ENCODE data around the gene OPN1MW2. TPM values are rescaled to one million over a fixed set of nuclear protein-coding genes. Genes with fewer than 3 reads are reported as not detected.
"Not testable (repeated sequence)": the region's sequence is repeated elsewhere in the genome, so short reads cannot be mapped to it uniquely, and the experiment has no call there.

OPN1MW2 gene
- total RNA-seq (2014; rRNA removed; shearing (Covaris generic)), result not detected in 2 replicates

DNA sequence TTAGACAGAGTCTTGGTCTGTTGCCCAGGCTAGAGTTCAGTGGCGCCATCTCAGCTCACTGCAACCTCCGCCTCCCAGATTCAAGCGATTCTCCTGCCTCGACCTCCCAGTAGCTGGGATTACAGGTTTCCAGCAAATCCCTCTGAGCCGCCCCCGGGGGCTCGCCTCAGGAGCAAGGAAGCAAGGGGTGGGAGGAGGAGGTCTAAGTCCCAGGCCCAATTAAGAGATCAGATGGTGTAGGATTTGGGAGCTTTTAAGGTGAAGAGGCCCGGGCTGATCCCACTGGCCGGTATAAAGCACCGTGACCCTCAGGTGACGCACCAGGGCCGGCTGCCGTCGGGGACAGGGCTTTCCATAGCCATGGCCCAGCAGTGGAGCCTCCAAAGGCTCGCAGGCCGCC lies at the start of gene OPN1MW2:
Gene OPN1MW2 (plus strand): TSS at position 301 of the 400 bp plus-strand sequence. CDS start 60 bp downstream, at position 361.
- not testable (repeated sequence) for H3K36me3 ChIP-seq (replicated peaks; ENCODE audit: control insufficient read depth, insufficient read depth, low read length); H3K4me3 ChIP-seq (ENCODE audit: insufficient read depth, low read depth, low read length); H3K27me3 ChIP-seq (ENCODE audit: control insufficient read depth, insufficient read depth, low read length); DNase-seq

DNA sequence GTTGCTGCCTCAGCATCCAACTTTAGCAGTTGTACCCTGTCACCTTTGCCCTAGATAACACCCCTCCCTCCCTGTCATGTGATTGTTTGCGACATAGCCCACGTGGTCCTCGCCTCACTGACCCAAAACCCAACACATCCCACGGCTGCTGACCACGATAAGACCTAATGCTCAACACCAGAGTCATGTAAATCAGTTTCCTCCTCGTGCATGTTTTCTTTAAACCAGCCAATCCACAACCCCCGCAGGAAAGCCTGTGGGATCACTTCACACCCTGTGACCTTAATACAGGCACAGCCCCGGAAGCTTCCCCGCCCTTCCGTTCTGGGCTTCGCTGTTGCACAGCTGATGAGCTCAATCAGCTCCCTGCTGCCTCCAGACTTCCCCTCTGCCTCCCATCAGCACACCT lies 47.0 kb upstream of the OPN1MW2 start:
- not testable (repeated sequence) for DNase-seq; H3K27me3 ChIP-seq (ENCODE audit: control insufficient read depth, insufficient read depth, low read length); H3K36me3 ChIP-seq (replicated peaks; ENCODE audit: control insufficient read depth, insufficient read depth, low read length); H3K4me3 ChIP-seq (ENCODE audit: insufficient read depth, low read depth, low read length)

DNA sequence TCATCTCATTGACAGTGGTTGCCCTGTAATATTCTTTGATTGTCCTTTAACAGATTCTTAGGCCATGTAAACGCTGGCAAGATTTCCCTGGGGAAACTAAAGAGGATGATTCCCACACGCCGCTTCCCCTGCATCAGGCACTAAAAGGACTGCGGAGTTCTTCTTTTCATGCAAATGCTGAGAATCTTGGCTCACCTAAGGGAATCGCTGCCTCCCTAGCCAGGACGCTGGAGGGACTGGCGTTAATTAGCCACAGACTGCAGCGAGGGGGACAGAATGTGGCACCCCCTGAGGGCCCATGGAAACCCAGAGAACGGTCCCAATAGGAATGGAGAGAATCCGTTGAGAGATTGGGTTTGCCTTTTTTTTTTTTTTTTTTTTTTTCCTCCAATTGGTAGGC lies 45.2 kb upstream of the OPN1MW2 start:
- DNase-seq; H3K36me3 ChIP-seq (replicated peaks; ENCODE audit: control insufficient read depth, insufficient read depth, low read length); H3K4me3 ChIP-seq (ENCODE audit: insufficient read depth, low read depth, low read length); H3K27me3 ChIP-seq (ENCODE audit: control insufficient read depth, insufficient read depth, low read length): not testable (repeated sequence)

DNA sequence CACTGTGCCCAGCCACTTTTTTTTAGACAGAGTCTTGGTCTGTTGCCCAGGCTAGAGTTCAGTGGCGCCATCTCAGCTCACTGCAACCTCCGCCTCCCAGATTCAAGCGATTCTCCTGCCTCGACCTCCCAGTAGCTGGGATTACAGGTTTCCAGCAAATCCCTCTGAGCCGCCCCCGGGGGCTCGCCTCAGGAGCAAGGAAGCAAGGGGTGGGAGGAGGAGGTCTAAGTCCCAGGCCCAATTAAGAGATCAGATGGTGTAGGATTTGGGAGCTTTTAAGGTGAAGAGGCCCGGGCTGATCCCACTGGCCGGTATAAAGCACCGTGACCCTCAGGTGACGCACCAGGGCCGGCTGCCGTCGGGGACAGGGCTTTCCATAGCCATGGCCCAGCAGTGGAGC lies 37.3 kb upstream of the OPN1MW2 start, which contains the start of gene OPN1MW:
Gene OPN1MW (plus strand): TSS at position 301 of the 400 bp plus-strand sequence. CDS start 82 bp downstream, at position 383.
- not testable (repeated sequence) for H3K27me3 ChIP-seq (ENCODE audit: control insufficient read depth, insufficient read depth, low read length); H3K4me3 ChIP-seq (ENCODE audit: insufficient read depth, low read depth, low read length); H3K36me3 ChIP-seq (replicated peaks; ENCODE audit: control insufficient read depth, insufficient read depth, low read length); DNase-seq

DNA sequence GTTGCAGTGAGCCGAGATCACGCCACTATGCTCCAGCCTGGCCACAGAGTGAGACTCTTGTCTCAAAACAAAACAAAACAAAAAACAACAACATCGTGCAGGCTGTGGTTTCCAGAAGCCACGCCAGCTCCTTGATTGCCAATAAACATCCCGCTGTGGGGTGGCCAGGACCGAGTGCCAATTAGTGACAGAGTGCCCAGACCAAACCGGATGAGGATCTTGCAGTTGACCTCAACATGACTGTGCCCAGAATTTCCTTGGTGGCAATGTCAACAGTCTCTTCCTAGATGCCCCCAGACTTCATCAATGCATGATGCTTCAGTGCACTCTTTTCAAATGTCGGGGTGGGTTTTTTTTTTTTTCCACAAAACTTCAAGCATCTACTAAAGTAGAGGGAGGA lies 35.8 kb upstream of the OPN1MW2 start:
- DNase-seq; H3K36me3 ChIP-seq (replicated peaks; ENCODE audit: control insufficient read depth, insufficient read depth, low read length); H3K4me3 ChIP-seq (ENCODE audit: insufficient read depth, low read depth, low read length); H3K27me3 ChIP-seq (ENCODE audit: control insufficient read depth, insufficient read depth, low read length): not testable (repeated sequence)

DNA sequence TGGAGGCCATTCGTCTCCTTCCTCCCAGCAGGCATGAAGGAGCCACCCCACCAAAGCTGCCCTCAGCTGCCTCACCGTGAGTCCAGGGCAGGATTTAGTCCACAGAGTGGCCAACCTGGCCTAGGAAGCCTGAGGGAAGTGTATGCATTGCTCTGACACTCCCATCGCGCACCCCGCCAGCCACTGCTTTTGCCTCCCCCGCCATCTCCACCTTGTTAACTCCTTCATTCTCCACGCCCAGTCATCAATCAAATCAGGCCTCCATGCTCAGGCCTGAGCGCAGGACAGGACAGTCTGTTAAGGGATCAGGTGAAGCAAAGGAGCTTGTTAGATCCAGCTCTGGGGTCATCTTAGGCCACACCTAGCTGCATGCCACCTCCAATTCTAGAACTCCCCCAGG lies 26.7 kb upstream of the OPN1MW2 start:
- not testable (repeated sequence) for H3K36me3 ChIP-seq (replicated peaks; ENCODE audit: control insufficient read depth, insufficient read depth, low read length); H3K4me3 ChIP-seq (ENCODE audit: insufficient read depth, low read depth, low read length); H3K27me3 ChIP-seq (ENCODE audit: control insufficient read depth, insufficient read depth, low read length); DNase-seq

DNA sequence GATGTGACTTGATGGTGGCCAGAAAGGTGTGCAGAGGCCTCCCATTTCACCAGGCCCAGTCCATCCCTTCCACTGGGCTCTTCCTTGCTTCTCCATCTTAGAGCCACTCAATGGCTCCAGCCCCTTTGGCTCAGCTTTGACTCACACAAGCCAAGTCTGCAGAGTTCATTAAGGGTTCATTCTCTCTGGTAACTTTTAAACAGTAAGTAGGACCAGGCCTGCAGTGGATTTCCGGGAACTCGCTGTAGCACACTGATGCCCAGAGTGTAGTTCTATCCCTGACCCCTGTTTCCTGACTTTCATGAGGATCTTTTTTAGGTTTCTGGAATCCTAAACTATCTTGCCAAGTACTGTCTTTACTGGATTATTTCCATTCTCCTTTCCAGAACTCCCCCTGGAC lies 25.2 kb upstream of the OPN1MW2 start:
- not testable (repeated sequence) for H3K4me3 ChIP-seq (ENCODE audit: insufficient read depth, low read depth, low read length); DNase-seq; H3K27me3 ChIP-seq (ENCODE audit: control insufficient read depth, insufficient read depth, low read length); H3K36me3 ChIP-seq (replicated peaks; ENCODE audit: control insufficient read depth, insufficient read depth, low read length)

DNA sequence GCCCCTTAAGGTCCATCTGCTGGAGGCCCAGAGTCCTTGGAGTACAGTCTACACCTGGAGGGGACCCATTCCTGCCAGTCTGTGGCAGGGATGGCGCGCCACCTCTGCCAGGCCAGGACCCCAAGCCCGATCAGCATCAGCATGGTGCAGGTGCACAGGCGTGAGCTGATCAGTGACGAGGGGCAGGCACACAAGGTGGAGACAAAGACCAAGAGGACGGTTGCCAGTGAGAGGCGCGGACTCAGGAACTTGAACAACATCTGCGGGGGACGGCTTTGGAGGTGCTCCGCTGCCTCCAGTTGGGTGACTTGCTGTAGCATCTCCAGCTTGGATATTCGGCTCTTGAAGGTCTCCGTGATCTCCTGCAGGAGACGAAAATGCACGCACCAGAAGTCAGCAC lies 23.1 kb upstream of the OPN1MW2 start:
- not testable (repeated sequence) for H3K4me3 ChIP-seq (ENCODE audit: insufficient read depth, low read depth, low read length); H3K36me3 ChIP-seq (replicated peaks; ENCODE audit: control insufficient read depth, insufficient read depth, low read length); H3K27me3 ChIP-seq (ENCODE audit: control insufficient read depth, insufficient read depth, low read length); DNase-seq

DNA sequence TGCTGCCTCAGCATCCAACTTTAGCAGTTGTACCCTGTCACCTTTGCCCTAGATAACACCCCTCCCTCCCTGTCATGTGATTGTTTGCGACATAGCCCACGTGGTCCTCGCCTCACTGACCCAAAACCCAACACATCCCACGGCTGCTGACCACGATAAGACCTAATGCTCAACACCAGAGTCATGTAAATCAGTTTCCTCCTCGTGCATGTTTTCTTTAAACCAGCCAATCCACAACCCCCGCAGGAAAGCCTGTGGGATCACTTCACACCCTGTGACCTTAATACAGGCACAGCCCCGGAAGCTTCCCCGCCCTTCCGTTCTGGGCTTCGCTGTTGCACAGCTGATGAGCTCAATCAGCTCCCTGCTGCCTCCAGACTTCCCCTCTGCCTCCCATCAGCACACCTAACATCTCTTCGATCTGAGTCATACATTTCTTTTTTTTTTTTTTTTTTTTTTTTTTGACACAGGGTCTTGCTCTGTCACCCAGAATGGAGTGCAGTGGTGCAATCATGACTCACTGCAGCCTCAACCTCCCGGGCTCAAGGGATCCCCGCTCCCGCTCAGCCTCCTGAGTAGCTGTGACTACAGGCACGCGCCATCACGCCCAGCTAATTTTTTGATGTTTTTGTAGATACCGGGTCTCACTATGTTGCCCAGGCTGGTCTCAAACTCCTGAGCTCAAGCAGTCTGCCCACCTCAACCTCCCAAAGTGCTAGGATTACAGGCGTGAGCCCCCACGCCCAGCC lies 9.7 kb upstream of the OPN1MW2 start:
- H3K27me3 ChIP-seq (ENCODE audit: control insufficient read depth, insufficient read depth, low read length); H3K4me3 ChIP-seq (ENCODE audit: insufficient read depth, low read depth, low read length); DNase-seq; H3K36me3 ChIP-seq (replicated peaks; ENCODE audit: control insufficient read depth, insufficient read depth, low read length): not testable (repeated sequence)

DNA sequence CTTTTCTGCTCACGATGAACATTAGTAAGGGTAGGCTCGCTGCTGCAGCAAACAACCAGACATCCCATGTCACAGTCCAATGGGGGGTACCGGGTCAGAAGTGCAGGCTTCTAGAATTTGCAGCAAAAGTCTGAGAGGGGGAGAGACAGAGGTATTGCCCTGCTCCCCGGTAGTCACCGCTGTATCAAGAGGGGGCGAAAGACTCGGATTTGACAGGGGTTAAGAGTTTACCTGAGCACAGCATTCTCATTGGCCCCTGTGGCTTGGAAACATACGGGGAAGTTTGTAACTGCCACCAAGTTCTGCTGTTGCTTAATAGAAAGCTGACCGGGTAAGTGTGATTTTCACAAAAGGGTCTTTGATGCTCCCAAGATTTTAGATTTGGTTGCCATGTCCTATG lies 8.5 kb upstream of the OPN1MW2 start:
- not testable (repeated sequence) for DNase-seq

DNA sequence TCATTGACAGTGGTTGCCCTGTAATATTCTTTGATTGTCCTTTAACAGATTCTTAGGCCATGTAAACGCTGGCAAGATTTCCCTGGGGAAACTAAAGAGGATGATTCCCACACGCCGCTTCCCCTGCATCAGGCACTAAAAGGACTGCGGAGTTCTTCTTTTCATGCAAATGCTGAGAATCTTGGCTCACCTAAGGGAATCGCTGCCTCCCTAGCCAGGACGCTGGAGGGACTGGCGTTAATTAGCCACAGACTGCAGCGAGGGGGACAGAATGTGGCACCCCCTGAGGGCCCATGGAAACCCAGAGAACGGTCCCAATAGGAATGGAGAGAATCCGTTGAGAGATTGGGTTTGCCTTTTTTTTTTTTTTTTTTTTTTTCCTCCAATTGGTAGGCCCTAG lies 8.1 kb upstream of the OPN1MW2 start:
- not testable (repeated sequence) for H3K4me3 ChIP-seq (ENCODE audit: insufficient read depth, low read depth, low read length); DNase-seq; H3K36me3 ChIP-seq (replicated peaks; ENCODE audit: control insufficient read depth, insufficient read depth, low read length); H3K27me3 ChIP-seq (ENCODE audit: control insufficient read depth, insufficient read depth, low read length)

More for the DNA sequence above, 8.5 kb upstream of the OPN1MW2 start:
- H3K36me3 ChIP-seq (replicated peaks; ENCODE audit: control insufficient read depth, insufficient read depth, low read length); H3K4me3 ChIP-seq (ENCODE audit: insufficient read depth, low read depth, low read length); H3K27me3 ChIP-seq (ENCODE audit: control insufficient read depth, insufficient read depth, low read length): not testable (repeated sequence)

DNA sequence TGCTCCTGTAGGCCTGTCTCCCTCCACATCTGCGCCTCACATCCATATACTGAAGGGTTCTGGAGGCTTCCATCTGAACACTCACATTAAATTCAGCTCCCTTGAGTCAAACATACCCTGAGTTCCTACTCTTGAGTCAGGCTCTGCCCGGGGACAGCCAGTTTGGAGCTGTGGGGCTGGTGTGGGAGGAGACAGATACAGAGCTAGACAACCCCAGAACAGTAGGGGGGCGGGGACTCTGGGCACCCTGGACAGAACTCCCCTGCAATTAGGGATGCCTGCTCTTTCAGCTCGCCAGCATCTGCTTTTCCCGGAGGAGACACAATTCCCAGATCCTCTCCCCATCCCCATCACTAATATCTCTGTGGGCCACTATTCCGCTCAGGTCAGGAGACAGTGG lies 5.7 kb downstream of the OPN1MW2 start:
- not testable (repeated sequence) for H3K4me3 ChIP-seq (ENCODE audit: insufficient read depth, low read depth, low read length); H3K27me3 ChIP-seq (ENCODE audit: control insufficient read depth, insufficient read depth, low read length); H3K36me3 ChIP-seq (replicated peaks; ENCODE audit: control insufficient read depth, insufficient read depth, low read length); DNase-seq

DNA sequence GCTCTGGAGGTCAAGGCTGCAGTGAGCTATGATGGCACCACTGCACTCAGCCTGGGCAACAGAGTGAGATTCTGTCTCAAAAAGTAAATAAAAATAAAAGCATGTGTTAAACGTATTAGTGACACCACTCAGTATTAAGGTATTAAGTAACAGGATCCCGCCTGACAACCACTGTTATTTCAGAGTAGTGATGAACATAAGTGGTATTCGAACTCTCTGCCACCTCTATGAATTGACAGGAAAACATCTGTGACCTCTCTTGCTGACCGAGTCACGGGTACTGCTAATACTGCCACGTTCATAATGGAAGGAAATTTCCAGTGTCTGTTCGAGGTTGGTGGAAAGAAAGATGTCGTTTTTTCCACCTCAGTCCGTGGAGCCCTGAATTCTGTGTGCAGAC lies 7.2 kb downstream of the OPN1MW2 start:
- H3K27me3 ChIP-seq (ENCODE audit: control insufficient read depth, insufficient read depth, low read length); DNase-seq; H3K36me3 ChIP-seq (replicated peaks; ENCODE audit: control insufficient read depth, insufficient read depth, low read length); H3K4me3 ChIP-seq (ENCODE audit: insufficient read depth, low read depth, low read length): not testable (repeated sequence)

DNA sequence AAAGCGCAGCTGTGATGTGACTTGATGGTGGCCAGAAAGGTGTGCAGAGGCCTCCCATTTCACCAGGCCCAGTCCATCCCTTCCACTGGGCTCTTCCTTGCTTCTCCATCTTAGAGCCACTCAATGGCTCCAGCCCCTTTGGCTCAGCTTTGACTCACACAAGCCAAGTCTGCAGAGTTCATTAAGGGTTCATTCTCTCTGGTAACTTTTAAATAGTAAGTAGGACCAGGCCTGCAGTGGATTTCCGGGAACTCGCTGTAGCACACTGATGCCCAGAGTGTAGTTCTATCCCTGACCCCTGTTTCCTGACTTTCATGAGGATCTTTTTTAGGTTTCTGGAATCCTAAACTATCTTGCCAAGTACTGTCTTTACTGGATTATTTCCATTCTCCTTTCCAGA lies 11.9 kb downstream of the OPN1MW2 start:
- H3K36me3 ChIP-seq (replicated peaks; ENCODE audit: control insufficient read depth, insufficient read depth, low read length); H3K4me3 ChIP-seq (ENCODE audit: insufficient read depth, low read depth, low read length); H3K27me3 ChIP-seq (ENCODE audit: control insufficient read depth, insufficient read depth, low read length); DNase-seq: not testable (repeated sequence)

DNA sequence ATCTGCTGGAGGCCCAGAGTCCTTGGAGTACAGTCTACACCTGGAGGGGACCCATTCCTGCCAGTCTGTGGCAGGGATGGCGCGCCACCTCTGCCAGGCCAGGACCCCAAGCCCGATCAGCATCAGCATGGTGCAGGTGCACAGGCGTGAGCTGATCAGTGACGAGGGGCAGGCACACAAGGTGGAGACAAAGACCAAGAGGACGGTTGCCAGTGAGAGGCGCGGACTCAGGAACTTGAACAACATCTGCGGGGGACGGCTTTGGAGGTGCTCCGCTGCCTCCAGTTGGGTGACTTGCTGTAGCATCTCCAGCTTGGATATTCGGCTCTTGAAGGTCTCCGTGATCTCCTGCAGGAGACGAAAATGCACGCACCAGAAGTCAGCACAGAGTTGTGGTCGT lies 14.1 kb downstream of the OPN1MW2 start:
- not testable (repeated sequence) for H3K36me3 ChIP-seq (replicated peaks; ENCODE audit: control insufficient read depth, insufficient read depth, low read length); DNase-seq; H3K4me3 ChIP-seq (ENCODE audit: insufficient read depth, low read depth, low read length); H3K27me3 ChIP-seq (ENCODE audit: control insufficient read depth, insufficient read depth, low read length)
